ACHN (cell line): ENCODE measurements around the gene TEPSIN.

Source experiments
- DNase-seq: peaks from one replicate; pipeline ENCODE4 v3.0.0-alpha.2; 2015
- in situ Hi-C: cut with HindIII; loops from 2 replicates; pipeline ENCODE4 v1.10.0; 2017; ENCODE audit warnings: low sequenced_read_pairs, low pct_ligation_motif_present, low pct_unique_long_range_greater_than_20kb

The TEPSIN gene

DNA sequence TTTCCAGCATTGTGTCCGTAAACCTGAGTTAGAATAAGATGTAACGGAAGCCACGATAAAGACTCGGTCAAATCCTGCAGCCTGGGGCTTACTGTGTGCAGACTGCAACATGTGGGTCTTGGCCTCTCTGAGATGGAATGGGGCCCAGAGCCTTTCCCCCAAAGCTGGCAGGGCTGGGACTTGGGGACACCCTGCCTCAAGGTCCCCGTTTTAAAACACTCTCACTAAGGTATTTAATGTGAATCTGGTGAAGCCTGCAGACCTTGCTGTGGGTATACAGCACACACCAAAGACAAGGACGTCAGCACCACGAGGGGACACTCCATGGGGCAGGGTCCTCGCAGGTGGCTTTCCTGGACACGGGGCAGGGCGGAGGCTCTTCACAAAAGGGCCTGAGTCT lies 2.3 kb upstream of the TEPSIN start:
- in situ Hi-C loops: no loop called here
- no peak for DNase-seq

DNA sequence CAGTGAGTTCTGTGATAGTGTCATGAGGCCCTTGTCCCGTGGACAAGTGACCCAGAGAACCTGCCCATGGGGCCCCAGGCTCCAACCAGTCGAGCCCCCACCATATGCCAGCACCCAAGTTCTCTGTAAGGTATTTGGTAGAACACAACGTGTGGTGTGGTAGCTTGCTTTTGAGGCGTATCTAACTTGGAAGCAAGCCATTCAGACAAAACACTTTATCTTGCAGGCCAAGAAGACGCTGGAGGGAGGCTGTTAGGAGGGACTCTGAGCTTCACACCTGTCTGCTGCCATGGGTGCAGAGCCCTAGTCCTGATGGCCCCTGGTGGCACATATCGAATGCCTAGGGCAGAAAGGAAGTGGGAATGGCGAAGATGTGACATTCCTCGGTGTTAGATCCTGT lies 1.9 kb upstream of the TEPSIN start:
- in situ Hi-C loops: no loop called here
- no peak for DNase-seq

DNA sequence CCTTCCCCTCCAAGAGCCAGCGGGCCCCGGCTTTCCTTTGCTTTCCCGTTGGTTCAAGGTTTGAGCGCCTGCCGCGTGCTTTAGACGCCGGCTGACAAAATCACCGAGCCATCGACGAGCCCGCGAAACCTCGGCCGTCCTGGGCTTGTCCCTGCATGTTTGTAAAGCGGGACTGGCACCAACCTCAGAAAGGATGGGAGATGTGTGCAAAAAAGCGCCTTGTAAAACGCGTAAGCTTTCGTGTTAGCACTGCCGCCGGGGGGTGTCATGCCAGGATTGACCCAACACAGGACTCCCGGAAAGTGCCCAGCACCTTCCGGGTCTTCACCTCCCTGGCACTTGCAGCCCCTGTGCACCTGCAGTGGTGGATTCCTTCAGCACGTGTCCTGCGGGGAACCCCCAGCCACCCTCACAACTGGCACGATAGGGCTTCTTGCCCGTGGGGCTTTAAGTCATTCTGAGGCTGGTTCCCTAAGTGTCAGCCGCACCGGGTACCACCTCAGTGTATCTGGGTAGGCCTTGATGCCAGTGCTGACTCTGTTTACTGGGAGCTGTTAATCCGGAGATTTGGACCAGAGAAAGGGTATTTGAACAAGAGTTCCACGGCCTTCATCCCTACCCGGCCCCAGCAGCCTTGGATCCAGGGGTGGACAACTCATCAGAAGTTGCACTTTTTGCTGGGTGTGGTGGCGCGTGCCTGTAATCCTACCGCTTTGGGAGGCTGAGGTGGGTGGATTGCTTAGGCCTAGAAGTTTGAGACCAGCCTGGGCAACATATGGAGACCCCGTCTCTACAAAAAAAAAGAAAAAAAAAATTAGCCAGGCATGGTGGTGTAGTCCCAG lies 1.1 kb upstream of the TEPSIN start:
- DNase-seq: peak; percentile 41
- in situ Hi-C loops: no loop called here

DNA sequence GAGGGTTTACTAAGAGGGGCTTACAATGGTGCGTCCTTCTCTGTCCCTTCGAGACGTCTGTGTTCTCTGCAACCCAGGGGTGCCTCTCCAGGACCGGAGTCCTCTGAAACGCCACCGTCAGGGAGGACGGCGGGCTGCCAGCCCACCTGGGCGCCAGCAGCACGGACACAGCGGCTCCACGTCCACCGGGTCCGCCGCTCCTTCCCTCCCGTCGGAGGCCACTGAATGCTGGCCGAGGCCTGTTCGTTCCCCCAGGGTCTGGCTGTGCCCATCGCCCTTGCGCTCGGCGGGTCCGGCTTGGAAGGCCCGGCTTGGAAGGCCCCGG lies 403 bp downstream of the TEPSIN start:
- in situ Hi-C loops: no loop called here
- DNase-seq: no peak

DNA sequence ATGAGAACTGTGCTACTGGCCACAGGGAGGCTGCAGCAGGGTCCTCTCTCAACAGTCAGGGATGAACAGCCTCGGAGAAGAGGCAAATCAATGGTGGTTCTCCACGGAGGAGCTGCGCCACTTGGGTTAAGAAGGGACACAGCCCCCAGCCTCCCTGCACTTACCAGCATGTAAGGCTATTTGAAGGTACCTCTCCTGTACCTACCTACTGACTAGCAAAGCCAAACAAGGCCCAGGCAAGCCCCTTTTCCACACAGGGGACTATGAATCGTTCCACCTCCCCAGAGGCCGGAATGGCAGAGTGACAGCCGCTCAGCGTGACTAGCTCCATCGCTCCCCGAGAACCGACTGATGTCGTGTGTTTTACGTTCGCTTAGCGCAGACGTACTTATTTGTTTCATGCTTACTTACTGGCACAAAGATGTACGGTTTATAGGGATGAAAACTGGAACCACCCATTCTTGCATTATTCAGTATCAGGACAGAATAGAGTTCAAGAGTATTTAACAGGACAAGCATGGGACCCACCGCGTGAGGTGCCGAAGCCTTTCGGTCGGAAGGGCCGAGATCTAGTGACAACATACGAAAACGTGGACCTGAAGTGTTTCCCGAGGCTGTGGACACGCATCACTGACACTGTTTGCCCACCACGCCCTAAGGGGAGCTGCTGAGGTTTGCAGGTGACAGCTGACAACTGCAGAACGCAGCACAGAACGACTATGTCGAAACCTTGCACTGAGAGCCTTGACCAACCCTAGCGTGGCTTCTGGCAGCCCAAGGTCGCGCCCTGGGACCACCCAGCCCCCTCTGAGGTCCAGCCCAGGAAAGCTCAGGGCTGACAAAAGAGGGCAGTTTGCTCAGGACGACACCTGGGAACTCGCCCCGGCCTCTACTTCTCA lies 1.0 kb downstream of the TEPSIN start:
- in situ Hi-C loops: no loop called here

DNA sequence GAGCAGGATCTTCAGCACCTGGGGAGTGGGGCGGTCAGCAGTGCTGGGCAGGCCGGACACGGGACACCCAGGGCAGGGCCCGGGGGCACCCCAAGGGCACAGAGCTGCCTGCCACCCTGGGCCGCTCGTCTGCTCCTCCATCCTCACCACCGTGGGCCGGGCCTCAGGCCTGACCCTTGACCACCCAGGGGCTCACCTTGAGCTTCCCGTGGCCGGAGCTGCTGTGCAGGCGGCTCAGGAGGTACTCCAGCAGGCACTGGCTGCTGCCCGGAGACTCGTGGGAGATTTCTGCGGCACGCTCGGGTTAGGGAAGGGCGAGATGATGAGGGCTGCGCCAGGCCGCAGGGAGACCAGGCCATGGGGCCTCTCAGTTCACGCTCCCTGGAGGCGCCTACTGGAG lies 2.1 kb downstream of the TEPSIN start:
- in situ Hi-C loops: no loop called here

More for the DNA sequence above, 1.0 kb downstream of the TEPSIN start:
- no peak for DNase-seq

DNA sequence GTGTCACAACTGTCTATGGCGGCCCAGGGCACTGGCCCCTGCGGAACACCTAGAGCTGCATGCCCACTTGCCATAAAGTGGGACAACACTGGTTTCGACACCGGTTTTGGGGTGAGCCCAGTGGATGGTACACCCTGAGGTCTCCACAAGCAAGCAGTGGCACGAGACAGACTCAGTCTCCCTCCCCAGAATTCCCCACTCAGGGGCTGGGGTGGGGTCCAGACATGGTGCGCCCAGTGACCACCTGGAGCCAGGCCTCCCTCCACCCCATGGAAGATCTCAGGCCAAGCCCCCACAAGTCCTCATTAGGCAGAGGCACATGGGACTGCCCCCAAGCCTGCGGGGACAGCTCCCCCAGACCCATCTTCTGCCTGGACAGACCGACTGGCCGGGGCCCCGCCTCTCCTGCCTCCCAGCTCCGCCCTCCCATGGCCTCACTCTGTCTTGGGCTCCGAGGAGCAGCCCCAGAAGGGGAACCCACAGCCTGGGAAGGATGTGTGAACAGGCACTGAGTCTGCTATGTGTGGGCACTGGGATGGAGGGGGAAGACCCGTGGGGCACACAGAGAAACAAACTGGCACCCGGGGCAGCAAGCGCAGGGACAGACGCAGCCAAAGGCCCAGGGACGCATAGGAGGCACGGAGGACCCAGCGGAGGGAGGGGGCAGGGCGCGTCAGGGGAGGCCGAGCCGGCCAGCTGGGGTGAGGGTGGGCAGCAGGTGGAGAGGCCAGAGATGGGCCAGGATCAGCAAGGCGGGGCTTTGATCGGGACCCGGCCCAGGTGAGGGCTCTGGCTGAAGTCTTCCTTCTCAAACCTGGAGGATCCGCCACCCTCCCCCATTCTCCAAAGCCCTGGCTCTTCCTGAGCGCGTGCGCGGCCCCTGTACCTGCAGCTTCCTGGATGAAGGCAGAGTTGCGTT lies 2.8 kb downstream of the TEPSIN start:
- no peak for DNase-seq
- in situ Hi-C loops: no loop called here

More for the DNA sequence above, 2.1 kb downstream of the TEPSIN start:
- no peak for DNase-seq

DNA sequence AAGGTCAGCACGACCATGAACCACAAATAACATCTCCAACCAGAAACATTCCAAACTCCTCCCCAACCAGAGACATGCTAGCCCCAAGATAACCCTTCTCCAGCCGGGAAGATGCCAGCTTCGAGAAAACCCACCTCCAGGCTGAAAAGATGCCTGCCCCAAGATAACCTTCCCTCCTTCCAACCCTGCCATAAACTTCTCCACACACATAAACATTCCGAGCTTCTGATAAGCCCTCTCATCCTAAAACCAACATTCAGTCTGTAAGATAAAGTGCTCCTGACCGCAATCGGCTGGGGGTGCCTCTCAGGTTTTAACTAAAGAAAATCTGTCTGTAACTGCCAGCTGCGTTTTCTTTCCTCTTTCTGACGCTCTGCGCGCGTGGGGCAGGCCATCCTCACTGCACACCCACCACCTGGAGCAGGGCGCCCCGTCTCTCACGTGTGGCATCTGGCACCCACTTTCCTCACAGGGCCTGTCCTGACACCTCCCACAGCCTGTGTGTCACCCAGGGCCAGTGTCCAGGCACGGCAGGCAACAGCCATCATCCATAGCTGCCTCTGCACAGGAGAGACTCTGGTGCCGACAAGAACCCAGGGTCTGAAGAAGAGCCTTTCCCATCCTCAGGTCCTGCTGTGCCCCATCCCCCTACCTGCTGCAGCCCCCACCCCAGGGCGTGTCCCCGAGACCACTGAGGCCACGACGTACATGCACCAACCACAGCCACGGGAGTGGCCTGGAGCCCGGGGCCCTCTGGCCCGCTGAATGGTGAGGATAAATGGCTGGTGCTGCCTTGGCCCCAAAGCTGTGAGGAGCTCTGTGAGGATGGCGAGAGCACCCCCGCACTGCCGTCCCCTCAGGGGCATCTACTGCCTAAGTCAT lies 3.7 kb downstream of the TEPSIN start:
- in situ Hi-C loops: no loop called here
- DNase-seq: no peak

DNA sequence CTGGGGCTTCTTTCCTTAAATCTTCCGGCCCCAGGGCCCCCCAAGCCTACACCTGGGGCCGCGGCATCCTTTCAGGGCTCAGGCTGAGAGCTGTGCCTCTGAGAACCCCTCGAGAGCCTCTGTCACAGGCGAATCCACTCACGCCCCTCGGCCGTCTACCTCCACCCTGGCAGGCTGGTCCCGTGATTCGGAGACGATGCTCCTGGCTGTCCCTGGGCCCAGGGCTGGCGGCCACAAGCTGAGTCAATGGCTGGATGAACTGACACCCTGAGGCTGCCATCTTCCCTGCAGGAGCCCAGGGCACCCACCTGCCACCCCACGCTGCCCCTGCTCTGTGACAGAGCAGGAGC lies 4.4 kb downstream of the TEPSIN start:
- in situ Hi-C loops: no loop called here
- no peak for DNase-seq

DNA sequence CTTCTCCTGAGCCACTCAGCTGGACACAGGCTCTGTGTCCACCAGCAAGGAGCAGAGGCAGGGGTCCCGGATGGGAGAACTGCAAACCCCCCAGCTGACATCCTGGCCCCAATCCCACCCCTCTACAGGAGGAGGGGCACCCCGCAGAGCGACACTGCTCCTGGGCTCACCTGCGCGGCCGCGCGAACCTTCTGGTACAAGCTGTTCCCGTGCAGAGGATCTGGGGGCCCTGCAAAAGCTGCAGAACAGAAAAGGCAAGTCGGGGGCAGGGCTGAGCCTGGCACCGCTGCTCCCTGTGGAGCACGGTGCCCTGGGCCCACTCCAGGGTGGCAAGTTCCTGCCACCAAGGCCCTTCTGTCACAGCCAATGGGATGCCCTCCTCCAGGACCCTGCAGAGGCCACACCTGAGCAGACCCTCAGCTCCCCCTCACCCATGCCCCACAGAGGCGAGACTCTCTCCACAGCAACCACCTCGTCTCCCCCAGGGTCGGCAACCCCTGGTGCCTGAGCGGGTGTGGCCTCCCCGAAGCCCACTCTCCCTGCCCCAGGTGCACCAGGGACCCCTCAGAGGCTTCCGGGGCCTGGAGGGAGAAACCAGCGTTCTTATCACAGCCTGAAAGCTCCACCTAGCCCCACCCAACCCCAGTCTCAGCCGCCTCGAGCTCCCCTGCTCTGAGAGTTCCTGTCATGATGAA lies 4.9 kb downstream of the TEPSIN start:
- no peak for DNase-seq
- in situ Hi-C loops: no loop called here

DNA sequence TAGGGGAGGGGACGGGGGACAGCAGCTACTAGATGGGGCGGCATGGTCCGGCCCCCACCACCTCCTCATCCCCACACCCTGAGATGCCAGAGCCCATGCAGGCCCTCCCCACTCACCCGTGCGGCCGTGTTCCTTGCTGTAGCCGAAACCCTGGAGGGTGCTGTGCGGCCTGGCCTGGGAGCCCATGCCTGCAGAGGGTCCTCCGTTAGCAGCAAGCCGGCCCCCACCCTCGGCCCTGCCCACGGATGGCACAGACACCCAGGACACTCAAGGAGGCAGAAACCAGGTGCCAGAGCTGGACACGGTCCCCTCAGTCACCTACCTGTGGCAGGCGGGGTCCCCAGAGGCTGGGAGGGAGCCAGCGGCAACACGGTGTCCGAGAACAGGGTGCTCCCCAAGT lies 5.5 kb downstream of the TEPSIN start:
- no peak for DNase-seq
- in situ Hi-C loops: no loop called here

DNA sequence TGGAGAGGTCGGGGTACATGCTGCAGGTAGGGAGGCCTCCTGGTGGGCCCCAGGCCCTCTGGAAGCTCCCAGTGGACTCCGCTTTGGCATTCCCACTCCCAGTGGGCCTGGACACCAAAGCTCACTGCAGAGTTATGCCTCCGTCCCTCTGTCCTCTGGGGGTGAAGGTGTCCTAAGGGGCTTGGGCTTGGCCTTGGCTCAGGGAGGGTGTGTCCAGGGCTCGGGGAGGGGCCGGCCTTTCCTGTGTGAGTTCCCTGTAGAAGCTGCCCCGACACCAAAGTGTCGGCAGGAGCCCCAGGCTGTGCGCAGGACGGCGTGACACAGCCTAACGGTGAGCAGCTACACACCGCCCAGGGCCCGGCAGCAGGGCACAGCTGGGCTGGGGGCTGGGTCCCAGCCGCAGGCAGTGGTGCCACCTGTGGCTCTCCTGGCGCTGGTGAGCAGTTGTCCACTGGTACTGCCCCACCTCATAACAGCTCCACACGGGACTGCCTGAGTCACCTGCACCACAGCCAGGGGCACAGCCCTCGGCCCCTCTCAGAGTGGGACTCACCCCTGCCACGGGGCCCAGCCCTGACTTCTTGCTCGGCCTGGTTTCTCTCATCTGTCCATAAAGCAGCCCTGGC lies 6.1 kb downstream of the TEPSIN start:
- in situ Hi-C loops: no loop called here
- DNase-seq: no peak

DNA sequence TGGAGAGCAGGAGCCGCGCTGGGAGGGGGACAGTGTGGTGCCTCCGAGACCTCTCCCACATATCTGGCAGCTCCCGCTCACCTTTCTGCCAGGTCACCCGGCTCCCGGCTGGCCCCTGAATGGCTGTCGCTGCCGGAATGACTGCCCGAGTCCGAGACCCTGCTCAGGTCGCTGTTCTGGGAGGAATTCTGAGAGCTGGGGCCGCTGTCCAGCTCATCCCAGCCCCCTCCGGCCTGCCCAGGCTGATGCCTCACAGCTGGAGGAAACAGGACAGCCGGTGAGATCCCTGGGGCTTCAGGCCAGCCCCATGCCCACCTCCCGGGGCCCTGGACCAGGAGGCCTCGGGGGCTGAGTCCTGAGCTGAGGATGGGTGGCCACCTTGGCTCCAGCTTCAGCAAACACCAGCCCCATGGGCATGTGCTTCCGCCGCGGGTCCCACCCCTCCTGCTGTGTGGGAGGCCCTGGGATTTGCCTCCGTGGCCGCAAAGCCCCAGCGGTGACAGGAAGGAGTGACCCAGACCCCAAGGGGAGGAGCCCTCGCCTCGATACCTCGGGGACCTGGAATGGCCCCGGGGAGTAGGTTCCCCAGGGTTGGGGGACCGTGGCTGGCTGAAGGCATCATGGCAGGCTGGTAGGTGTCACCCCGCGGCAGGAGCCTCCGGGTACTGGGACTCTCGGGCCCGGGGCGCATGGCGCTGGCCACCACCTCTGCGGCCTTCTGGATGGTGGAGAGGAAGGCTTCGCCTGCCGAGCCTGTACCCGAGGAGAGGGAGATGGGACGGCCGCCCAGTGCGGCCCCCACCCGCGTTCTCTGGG lies 6.9 kb downstream of the TEPSIN start:
- no peak for DNase-seq
- in situ Hi-C loops: no loop called here

DNA sequence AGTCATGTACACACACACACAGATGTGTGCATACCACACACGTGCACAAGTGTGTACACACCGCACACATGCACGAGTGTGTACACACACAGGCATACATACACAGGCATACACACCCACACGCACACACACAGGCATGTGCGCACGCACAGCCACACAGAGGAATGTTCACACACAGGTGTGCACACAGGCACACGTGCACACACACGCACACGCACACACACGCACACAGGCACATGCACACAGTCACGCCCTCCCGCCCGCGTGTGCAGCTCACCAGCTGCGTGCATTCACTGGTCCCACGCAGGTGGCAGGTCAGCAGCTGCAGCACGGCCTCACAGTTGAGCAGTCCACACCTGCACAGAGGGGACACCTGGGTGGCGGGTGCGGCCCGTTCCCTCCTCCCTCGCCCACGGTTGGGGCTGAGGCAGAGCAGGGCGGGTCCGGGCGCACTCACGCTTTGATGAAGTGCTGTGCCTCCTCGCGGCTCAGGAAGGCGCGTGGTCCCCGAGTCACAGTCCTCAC lies 7.7 kb downstream of the TEPSIN start:
- in situ Hi-C loops: no loop called here
- DNase-seq: no peak

DNA sequence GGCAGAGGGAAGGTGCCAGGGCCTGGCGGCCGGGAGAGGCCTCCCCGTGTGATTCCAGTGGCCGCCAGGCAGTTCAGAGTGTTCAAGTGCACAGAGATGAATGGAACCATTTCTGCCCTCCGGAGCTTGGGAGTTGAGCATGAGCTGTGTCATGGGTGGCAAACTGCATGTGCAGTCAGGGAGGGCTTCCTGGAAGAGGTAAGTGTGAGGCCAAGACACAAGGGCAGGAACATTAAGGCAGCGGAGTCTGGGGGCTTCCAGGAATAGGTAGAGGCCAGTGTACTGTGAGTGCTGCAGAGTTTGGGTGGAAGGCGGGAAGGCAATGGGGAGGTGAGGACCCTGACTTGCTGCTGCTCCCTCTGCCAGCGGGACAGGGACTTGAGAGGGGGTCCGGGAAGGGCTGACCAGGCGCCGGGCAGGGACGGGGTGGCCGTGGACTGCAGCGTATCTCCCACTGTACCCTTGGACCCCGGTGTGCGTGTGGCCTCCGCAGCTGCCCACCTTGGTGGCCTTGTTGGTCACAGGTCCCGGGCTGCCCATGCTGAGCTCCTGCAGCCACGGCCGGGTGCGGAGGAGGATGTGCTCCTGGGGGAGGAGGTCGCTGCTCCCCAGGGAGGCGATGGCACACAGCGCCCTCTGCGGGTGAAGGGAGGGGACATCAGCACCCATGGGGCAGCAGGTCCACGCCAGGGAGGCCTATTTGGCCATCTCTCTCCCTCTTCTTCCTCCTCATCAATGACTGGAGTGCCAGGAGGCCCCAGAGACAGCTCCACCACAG lies 8.6 kb downstream of the TEPSIN start:
- no peak for DNase-seq

DNA sequence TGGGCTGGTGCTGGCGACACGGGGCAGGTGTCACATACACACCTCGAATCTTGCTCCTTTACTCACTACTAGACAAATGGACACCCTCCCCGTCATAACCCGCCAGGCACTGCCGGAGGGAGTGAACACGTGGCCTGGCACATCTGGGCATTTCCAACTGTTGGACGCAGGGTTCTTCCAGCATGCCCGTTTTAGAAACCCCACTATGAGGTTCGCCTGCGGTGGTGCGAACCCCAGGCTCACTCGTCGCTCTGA lies 9.3 kb downstream of the TEPSIN start:
- DNase-seq: no peak
- in situ Hi-C loops: no loop called here

More for the DNA sequence above, 8.6 kb downstream of the TEPSIN start:
- in situ Hi-C loops: no loop called here
